ENCODE results near the gene KCNQ1.

KCNQ1 gene

DNA sequence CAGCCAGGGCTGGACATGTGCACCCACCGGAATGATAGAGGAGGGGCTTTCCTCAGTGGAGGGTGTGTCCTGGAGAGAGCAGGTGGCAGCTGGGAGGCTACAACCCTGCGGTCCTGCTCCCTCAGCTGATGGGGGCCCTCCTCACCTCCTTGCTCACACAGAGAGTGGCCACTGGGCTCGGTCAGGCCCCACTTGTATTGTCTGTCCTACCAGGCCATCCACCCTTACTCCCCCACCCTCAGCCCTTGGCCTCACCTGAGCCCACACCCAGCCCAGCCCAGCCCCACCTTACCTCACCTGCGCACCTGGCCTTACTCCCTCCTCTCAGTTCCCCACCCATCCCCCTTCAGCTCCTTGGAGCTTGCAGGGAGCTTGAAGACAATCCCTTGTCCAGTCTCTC, 3.6 kb upstream of the KCNQ1 start:
- TF ChIP-seq, protein P1, sequence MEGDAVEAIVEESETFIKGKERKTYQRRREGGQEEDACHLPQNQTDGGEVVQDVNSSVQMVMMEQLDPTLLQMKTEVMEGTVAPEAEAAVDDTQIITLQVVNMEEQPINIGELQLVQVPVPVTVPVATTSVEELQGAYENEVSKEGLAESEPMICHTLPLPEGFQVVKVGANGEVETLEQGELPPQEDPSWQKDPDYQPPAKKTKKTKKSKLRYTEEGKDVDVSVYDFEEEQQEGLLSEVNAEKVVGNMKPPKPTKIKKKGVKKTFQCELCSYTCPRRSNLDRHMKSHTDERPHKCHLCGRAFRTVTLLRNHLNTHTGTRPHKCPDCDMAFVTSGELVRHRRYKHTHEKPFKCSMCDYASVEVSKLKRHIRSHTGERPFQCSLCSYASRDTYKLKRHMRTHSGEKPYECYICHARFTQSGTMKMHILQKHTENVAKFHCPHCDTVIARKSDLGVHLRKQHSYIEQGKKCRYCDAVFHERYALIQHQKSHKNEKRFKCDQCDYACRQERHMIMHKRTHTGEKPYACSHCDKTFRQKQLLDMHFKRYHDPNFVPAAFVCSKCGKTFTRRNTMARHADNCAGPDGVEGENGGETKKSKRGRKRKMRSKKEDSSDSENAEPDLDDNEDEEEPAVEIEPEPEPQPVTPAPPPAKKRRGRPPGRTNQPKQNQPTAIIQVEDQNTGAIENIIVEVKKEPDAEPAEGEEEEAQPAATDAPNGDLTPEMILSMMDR (IDR thresholded peaks at IDR 0.05; ENCODE audit: control insufficient read depth, insufficient read depth, low read depth, low read length, missing control alignments), result no peak
- H3K4me3 ChIP-seq (ENCODE audit: control insufficient read depth, low read depth, low read length), result no peak overlapping the region
- no peak for DNase-seq (ENCODE audit: low read depth)

DNA sequence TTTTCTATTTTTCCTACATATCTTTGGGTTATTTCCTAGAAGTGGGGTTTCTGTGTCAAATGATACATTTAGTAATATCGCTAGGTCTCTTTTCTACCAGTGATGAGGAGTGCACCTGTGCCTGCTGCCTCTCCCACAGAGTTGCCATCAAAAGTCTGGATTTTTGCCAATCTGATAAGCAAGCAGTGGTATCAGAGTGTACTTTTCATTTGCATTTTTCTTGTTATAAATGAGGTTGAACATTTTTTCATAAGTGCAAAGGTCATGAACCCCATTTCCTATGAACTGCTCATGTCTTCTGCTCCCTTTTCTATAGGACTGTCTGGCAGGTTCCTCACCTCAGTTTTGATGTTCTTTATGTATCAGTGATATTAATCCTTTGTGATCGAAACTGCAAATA, 2.2 kb upstream of the KCNQ1 start:
- no peak for DNase-seq (ENCODE audit: low read depth)
- no peak overlapping the region for H3K4me3 ChIP-seq (ENCODE audit: control insufficient read depth, low read depth, low read length)
- TF ChIP-seq, protein P1 (IDR thresholded peaks at IDR 0.05; ENCODE audit: control insufficient read depth, insufficient read depth, low read depth, low read length, missing control alignments), result no peak

DNA sequence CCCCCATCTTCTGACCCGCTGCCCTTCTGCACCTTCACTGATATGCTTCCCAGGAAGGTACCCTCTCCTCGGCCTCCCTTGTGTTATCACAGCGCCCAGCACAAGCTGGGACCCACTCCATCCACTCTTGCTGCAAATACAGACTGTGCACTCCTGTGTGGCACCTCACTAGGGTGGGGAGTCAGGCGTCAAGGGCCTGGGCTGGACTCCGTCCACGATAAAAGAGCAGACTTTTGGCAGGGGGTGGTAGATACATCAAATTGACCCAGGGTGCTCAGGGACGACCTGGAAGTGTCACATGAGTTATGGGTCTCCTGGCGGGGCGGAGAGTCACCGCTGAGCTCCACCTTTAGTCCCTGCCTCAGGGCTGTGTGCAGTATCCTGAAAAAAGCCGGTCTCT, 1.4 kb upstream of the KCNQ1 start:
- no peak for DNase-seq (ENCODE audit: low read depth)
- TF ChIP-seq, protein P1 (IDR thresholded peaks at IDR 0.05; ENCODE audit: control insufficient read depth, insufficient read depth, low read depth, low read length, missing control alignments), result no peak

DNA sequence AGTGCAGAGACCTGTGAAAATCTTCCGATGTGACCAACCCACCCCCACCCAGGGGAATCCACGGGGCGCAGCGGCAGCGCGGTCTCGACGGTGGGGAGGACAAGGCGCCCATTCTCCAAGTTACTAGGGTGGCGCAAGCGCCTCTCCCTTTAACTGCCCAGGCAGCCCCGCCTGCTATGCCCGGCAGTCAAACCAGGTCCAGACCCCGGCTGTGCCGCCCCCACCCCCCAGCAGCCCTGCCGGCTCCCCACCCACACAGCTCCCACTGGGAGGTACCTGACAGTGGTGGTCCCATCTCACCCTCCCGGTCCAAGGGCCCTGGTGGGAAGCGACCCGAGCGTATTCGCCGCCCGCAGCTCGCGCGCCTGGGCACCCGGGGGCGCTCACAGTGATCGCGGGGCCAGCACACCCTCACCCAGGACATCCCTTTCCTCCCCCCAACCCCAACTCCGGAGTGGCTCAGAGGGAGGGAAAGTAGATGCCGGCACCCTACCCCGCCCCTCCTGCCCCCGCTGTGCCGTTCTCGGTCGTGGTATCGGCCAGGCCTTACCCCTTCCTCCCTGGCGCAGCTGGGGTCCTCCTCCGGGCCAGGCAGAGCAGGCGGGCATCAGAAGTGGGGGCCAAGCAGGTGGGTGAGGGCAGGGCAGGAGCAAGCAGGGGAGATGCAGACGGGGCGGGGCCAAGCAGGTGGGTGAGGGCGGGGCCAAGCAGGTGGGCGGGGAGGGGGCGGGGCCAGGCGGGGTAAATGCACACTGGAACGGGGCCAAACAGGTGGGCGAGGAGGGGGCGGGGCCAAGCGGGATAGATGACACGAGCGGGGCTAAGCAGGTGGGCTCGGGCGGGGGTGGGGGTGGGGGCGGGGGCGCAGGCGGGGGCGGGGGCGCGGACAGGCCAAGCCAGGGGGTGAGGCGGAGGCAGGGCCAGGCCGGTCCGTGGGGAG, 657 bp upstream of the KCNQ1 start, which contains the start of gene TRPM5:
TSS of gene TRPM5 (minus strand) at position 634 of the 940 bp plus-strand sequence. CDS start 21,478 bp downstream, outside the sequence.
- TF ChIP-seq, protein P1 (IDR thresholded peaks at IDR 0.05; ENCODE audit: control insufficient read depth, insufficient read depth, low read depth, low read length, missing control alignments), result no peak
- H3K4me3 ChIP-seq (ENCODE audit: control insufficient read depth, low read depth, low read length), result no peak within 1 kb of the TSS
- no peak for DNase-seq (ENCODE audit: low read depth)

More for the DNA sequence above, 1.4 kb upstream of the KCNQ1 start:
- no peak overlapping the region for H3K4me3 ChIP-seq (ENCODE audit: control insufficient read depth, low read depth, low read length)

DNA sequence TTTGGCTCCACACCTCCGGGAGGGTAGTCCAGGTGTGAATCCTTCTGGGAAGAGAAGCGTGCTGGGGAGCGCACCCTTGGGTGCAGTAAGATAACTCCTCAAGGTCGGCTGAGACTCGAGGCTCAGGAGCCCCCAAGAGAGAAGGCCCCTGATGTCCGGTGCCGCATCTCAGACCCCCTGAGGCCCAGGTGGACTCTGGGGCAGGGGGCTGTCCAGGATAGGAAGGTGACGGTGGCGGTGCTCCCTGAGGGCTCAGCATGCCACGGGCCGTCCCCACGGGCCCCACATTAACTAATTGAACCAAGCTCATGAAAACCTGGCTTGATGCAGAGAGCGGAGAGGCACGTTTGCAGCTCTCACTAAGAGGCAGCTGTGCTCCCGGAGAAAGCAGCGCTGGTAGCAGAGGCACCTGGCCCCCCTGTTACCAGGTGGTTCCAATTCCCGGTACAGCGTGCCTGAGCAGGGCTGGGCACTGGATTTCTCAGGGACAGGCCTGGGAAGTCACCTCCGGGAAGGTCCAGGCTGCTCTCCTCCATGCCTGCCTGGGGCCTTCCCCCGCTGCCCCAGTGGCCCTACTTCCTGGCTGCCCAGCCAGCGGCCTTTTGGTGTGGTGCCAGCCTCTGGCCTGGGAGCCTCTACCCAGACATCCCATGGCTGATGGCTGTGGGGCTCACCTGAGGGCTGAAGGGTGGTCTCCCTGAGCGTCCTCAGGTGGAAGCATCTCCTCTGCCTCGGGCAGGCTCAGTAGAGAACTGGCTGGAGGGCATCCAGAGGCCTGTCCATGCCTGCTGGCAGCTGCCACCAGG, 1.1 kb downstream of the KCNQ1 start:
- no peak for DNase-seq (ENCODE audit: low read depth)
- no peak overlapping the region for H3K4me3 ChIP-seq (ENCODE audit: control insufficient read depth, low read depth, low read length)
- TF ChIP-seq, protein P1 (IDR thresholded peaks at IDR 0.05; ENCODE audit: control insufficient read depth, insufficient read depth, low read depth, low read length, missing control alignments), result no peak

DNA sequence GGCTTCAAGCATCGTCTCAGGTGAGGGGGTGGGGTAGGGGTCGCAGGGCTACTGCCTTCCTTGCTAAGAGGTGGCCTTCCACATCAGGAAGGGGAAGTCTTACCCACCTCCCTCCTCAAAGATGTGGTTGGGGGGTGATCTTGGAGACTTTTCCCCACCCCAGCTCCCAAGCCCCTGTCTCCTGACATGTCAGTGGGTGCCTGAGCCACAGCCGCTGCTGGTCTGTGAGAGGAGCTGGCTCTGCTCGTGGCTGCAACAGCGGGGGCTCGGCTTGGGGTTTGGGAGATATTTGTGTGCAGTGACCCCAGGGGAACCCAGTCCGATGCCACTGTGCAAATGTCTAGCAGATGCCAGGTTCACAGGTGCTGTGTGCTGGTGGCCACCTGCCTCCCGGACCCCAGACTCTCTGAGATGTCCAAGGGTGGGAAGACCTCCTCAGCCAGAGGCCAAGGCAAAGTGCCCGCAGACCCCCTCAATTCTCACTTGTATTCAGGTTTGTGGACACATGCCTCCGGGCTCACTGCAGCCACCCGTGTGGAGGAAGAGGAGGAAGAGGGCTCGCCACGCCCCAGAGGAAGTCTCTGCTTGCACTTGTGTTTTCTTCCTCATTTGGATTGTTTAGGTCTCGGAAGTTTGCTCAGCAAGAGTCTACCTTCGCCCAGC, 1.9 kb downstream of the KCNQ1 start:
- no peak overlapping the region for H3K4me3 ChIP-seq (ENCODE audit: control insufficient read depth, low read depth, low read length)
- DNase-seq (ENCODE audit: low read depth), result no peak
- TF ChIP-seq, protein P1 (IDR thresholded peaks at IDR 0.05; ENCODE audit: control insufficient read depth, insufficient read depth, low read depth, low read length, missing control alignments), result no peak
